CD4-positive, alpha-beta T cell (primary cell): Measurements from ENCODE around the gene KIF26A. TPM values are rescaled to one million over a fixed set of nuclear protein-coding genes. Genes with fewer than 3 reads are reported as not detected.
A peak's percentile ranks its signal among the peaks of the same experiment; 100 is the strongest.

Experiments
- ATAC-seq: fragments of 200-7000 bp; cut with Tn5 transposase; one replicate; pipeline ENCODE4 v1.10.0; 2022; ENCODE audit warnings: mild to moderate bottlenecking; ENCODE audit not compliant: poor library complexity
- CTCF ChIA-PET: fragments of 350-600 bp; sonication (Branson Sonifier 250); formaldehyde crosslinking; loops from one replicate; lab custom pipeline; 2021; ENCODE audit warnings: antibody characterized with exemption, inconsistent platforms; lab: Charles Lee
- POLR2A ChIA-PET: fragments of 350-600 bp; sonication (Branson Sonifier 250); formaldehyde crosslinking; loops from one replicate; lab custom pipeline; 2021; ENCODE audit warnings: antibody characterized with exemption, inconsistent platforms; lab: Charles Lee
- DNase-seq, 14 experiments: peaks; one replicate each; pipeline ENCODE4 v3.0.0-alpha.2; 2013 to 2020; ENCODE audit warnings: mixed read lengths in 2 of 14
- H3K27ac ChIP-seq, 2 donors: one replicate each; pipeline versions ENCODE4 v1.5.1 to v1.7.0; 2013; ENCODE audit warnings: low read length in 2 of 2, low read depth in 1 of 2, mild to moderate bottlenecking in 1 of 2
- H3K27me3 ChIP-seq, 2 experiments: 1 replicate in 1 of 2; 2 replicates in 1 of 2; pipeline versions ENCODE4 v1.6.1 to v1.7.0; 2013; ENCODE audit warnings: low read length in 2 of 2, control low read depth in 1 of 2, mild to moderate bottlenecking in 1 of 2, moderate library complexity in 1 of 2; ENCODE audit not compliant: insufficient read depth in 2 of 2, control insufficient read depth in 1 of 2
- H3K36me3 ChIP-seq: one replicate; pipeline ENCODE4 v1.6.1; 2013; ENCODE audit warnings: low read length, control low read depth; ENCODE audit not compliant: insufficient read depth
- H3K4me1 ChIP-seq: one replicate; pipeline ENCODE4 v1.6.1; 2013; ENCODE audit warnings: low read length, control low read depth; ENCODE audit not compliant: insufficient read depth
- H3K4me3 ChIP-seq: one replicate; pipeline ENCODE4 v1.5.1; 2013; ENCODE audit warnings: mild to moderate bottlenecking, low read length, moderate library complexity
- H3K9me3 ChIP-seq, 2 experiments: 1 replicate in 1 of 2; 2 replicates in 1 of 2; pipeline versions ENCODE4 v1.6.1 to v1.7.0; 2013; ENCODE audit warnings: low read length in 2 of 2, mild to moderate bottlenecking in 2 of 2, control low read depth in 1 of 2, moderate library complexity in 1 of 2; ENCODE audit not compliant: control insufficient read depth in 1 of 2, insufficient read depth in 1 of 2
- H3K27ac Mint-ChIP-seq: one replicate; pipeline ENCODE4 v1.8.0; 2020; ENCODE audit warnings: mixed read lengths
- H3K27me3 Mint-ChIP-seq: one replicate; pipeline ENCODE4 v1.8.0; 2021; ENCODE audit warnings: mixed read lengths
- H3K36me3 Mint-ChIP-seq: one replicate; pipeline ENCODE4 v1.8.0; 2021; ENCODE audit warnings: low read depth, mixed read lengths
- H3K4me1 Mint-ChIP-seq: one replicate; pipeline ENCODE4 v1.8.0; 2021; ENCODE audit warnings: low read depth, mixed read lengths
- H3K4me3 Mint-ChIP-seq: one replicate; pipeline ENCODE4 v1.8.0; 2020; ENCODE audit warnings: mild to moderate bottlenecking, mixed read lengths
- H3K9me3 Mint-ChIP-seq: one replicate; pipeline ENCODE4 v1.8.0; 2020; ENCODE audit warnings: mixed read lengths
- intact Hi-C, 2 experiments: fragments of 100-400 bp; cut with DNase I in 1 of 2; cut with micrococcal nuclease in 1 of 2; formaldehyde crosslinking; loops; one replicate each; pipeline versions ENCODE4 v1.15.1 to v1.9.0; 2023 to 2025; cut with DNase I, micrococcal nuclease
- total RNA-seq, 174 experiments: library from RNA in 2 of 174; stranded (reverse) in 2 of 174; gene quantifications; one replicate each; pipeline ENCODE4 v1.2.3 and lab custom pipeline; 2021 to 2026
- TF ChIP-seq, protein P1 (sequence below): fragments of 200-600 bp; IDR thresholded peaks from one replicate; pipeline ENCODE4 v1.8.0; 2022; ENCODE audit warnings: antibody characterized with exemption, mild to moderate bottlenecking

KIF26A gene
- total RNA-seq, 2 experiments from 2014 or later = 0.25 to 0.31 TPM

DNA sequence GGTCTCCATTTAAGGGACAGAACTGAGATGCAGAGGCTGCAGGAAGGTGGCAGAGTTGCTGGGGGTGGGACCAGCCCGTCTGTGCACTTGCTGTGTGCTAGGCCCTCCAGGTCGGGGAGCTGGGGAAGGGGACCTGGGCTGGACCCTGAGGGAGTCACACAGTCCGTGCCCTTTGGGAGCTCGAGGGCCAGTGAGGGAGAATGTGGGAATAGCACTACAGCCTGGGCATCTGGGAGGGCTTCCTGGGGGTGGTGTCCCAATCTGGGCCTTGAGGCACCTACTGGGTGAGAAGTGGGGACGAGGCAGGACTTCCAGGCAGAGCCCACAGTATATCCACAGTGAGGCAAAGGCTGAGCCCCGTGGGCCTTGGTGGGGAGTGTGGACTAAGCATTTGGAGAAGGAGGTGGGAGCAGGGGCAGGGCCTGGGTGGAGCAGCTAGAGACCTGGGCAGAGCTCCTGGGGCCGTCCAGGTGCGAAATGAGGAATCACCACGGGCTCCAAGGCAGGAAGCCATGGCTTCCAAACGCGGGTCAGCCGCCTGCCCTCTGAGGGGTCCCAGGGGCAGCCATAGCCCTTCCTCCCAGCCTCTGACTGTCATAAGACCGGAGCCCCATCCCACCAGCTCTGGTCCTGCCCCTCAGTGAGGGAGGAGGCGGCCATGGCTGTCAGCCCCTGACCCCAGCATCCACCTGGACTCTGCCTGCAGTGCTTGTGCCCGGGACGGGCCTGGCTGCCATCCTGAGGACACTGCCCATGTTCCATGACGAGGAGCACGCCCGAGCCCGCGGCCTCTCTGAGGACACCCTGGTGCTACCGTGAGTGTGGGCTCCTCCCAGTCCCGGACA lies 46.2 kb upstream of the KIF26A start:
- Histone ChIP-seq H3K9me3 (no peaks in the 10 kb centered on the region), H3K36me3 (no peaks in the 10 kb centered on the region), H3K27me3 (no peaks in the 10 kb centered on the region), H3K27ac (no peak overlapping the region), H3K4me3 (no peak overlapping the region), H3K4me1 (peaks cover 11% of the 10 kb centered on the region)
- Mint-ChIP-seq H3K4me3 (no peak overlapping the region), H3K9me3 (no peaks in the 10 kb centered on the region), H3K27me3 (peaks cover 4% of the 10 kb centered on the region), H3K36me3 (no peaks in the 10 kb centered on the region), H3K27ac (no peak overlapping the region), H3K4me1 (peaks cover 5% of the 10 kb centered on the region)
- POLR2A ChIA-PET = no interaction called here
- TF ChIP-seq, protein P1, sequence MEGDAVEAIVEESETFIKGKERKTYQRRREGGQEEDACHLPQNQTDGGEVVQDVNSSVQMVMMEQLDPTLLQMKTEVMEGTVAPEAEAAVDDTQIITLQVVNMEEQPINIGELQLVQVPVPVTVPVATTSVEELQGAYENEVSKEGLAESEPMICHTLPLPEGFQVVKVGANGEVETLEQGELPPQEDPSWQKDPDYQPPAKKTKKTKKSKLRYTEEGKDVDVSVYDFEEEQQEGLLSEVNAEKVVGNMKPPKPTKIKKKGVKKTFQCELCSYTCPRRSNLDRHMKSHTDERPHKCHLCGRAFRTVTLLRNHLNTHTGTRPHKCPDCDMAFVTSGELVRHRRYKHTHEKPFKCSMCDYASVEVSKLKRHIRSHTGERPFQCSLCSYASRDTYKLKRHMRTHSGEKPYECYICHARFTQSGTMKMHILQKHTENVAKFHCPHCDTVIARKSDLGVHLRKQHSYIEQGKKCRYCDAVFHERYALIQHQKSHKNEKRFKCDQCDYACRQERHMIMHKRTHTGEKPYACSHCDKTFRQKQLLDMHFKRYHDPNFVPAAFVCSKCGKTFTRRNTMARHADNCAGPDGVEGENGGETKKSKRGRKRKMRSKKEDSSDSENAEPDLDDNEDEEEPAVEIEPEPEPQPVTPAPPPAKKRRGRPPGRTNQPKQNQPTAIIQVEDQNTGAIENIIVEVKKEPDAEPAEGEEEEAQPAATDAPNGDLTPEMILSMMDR = no peak
- ATAC-seq (no peak), DNase-seq (no peak)
- intact Hi-C loops = loop anchor here (5.0 kb wide), 2 partner anchors 470 to 545 kb away; no protein-coding TSS in a partner anchor
- CTCF ChIA-PET = interaction anchor here (1.5 kb wide), 1 partner anchor 14 kb away, joined by 4 read pairs; no protein-coding TSS in a partner anchor

DNA sequence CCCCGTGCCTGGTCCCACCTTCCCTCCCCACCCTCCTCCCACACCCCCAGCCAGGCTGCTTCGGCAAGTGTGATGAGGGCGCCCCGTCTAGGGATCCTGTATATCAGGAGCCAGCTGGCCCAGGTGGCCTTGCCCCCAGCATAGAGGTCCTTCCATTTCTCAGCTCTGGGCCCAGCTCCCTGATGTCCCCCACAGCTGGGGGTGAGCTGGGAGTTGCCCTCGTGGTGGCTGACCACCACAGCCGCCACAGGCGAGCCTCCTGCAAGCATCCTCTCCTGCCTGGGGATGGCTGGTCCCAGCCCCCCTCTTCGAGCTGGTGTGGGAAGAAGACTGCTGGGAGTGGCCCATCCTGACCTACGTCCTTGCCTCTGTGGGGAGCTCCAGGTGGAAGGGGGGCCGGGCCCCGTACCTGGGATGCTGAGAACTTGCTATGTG lies 45.4 kb upstream of the KIF26A start:
- DNase-seq = no peak
- ATAC-seq = no peak
- POLR2A ChIA-PET = no interaction called here
- no peaks in the 10 kb centered on the region for H3K36me3 ChIP-seq
- H3K4me1 ChIP-seq = peaks cover 11% of the 10 kb centered on the region
- Mint-ChIP-seq H3K27me3 (peaks cover 4% of the 10 kb centered on the region), H3K4me3 (no peak overlapping the region), H3K9me3 (no peaks in the 10 kb centered on the region), H3K4me1 (peaks cover 5% of the 10 kb centered on the region), H3K36me3 (no peaks in the 10 kb centered on the region), H3K27ac (no peak overlapping the region)
- no peaks in the 10 kb centered on the region for H3K9me3 ChIP-seq
- intact Hi-C loops = loop anchor here (5.0 kb wide), 2 partner anchors 469 to 544 kb away; no protein-coding TSS in a partner anchor
- TF ChIP-seq, protein P1 = no peak
- H3K4me3 ChIP-seq = no peak overlapping the region
- no peaks in the 10 kb centered on the region for H3K27me3 ChIP-seq
- CTCF ChIA-PET = interaction anchor here (1.5 kb wide), 1 partner anchor 15 kb away, joined by 4 read pairs; no protein-coding TSS in a partner anchor
- no peak overlapping the region for H3K27ac ChIP-seq

DNA sequence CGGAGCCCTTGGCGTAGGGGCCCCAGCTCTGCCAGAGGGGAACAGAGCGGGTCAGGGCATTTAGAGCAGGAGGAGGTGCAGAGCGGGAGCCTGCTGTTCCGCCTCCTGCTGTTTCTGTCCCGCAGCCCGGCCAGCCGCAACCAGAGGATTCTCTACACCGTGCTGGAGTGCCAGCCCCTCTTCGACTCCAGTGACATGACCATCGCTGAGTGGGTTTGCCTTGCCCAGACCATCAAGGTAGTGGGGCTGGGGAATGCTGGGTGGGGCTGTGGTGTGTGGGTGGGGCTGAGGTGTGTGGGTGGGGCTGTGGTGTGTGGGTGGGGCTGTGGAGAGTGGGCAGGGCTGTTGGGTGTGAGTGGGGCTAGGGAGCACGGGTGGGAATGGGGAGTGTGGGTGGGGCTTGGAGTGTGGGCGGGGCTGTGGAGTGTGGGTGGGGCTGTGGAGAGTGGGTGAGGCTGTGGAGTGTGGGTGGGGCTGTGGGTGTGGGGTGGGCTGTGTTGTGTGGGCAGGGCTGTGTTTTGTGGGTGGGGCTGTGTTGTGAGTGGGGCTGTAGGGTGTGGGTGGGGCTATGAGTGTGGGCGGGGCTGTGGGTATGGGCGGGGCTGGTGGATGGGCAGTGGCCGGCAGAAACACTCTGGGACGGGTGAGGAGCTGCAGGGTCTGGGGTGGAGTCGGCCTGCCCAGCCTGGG lies 44.9 kb upstream of the KIF26A start:
- H3K27me3 ChIP-seq = no peaks in the 10 kb centered on the region
- H3K9me3 Mint-ChIP-seq = no peaks in the 10 kb centered on the region
- H3K9me3 ChIP-seq = no peaks in the 10 kb centered on the region
- no peaks in the 10 kb centered on the region for H3K36me3 Mint-ChIP-seq
- TF ChIP-seq, protein P1 = no peak
- no peak overlapping the region for H3K4me3 ChIP-seq
- peak in 2 of 14 experiments; percentile 31 to 62 for DNase-seq
- H3K4me3 Mint-ChIP-seq = no peak overlapping the region
- CTCF ChIA-PET = interaction anchor here (1.5 to 3.1 kb wide), 3 partner anchors 15 to 471 kb away, joined by 4 to 13 read pairs (median 4); no protein-coding TSS in a partner anchor
- H3K27ac Mint-ChIP-seq = no peak overlapping the region
- POLR2A ChIA-PET = no interaction called here
- ATAC-seq = peak; percentile 40
- peaks cover 4% of the 10 kb centered on the region for H3K27me3 Mint-ChIP-seq
- H3K36me3 ChIP-seq = no peaks in the 10 kb centered on the region
- H3K27ac ChIP-seq = no peak overlapping the region
- intact Hi-C loops = loop anchor here (5.0 kb wide), 2 partner anchors 469 to 544 kb away; no protein-coding TSS in a partner anchor
- H3K4me1 ChIP-seq = peaks cover 11% of the 10 kb centered on the region
- peaks cover 5% of the 10 kb centered on the region for H3K4me1 Mint-ChIP-seq
